Stimulated activated CD8-positive, alpha-beta memory T cell treated with anti-CD3 and anti-CD28 coated beads, Interleukin-12 subunit alpha, Interleukin-12 subunit beta, amount 100 ng/mL, for 1 hour (primary cell): ENCODE data around the gene CNTD1.
"Not testable (repeated sequence)": the region's sequence is repeated elsewhere in the genome, so short reads cannot be mapped to it uniquely, and the experiment has no call there.

Experiments used
- DNase-seq: peaks from one replicate; pipeline ENCODE4 v3.0.0-alpha.2; 2020; ENCODE audit warnings: low read depth

CNTD1 gene

DNA sequence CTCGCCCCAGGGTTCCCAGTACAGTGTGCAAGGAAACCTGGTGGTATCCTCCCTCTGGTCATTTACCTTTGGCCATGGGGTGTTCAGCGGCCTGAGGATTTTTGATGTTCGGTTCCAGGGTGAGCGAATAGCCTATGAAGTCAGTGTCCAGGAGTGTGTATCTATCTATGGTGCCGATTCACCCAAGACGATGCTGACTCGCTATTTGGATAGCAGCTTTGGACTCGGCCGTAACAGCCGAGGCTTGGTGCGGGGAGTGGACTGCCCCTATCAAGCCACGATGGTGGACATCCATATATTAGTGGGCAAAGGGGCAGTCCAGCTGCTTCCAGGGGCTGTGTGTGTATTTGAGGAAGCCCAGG lies 46.9 kb downstream of the CNTD1 start:
- no peak for DNase-seq

DNA sequence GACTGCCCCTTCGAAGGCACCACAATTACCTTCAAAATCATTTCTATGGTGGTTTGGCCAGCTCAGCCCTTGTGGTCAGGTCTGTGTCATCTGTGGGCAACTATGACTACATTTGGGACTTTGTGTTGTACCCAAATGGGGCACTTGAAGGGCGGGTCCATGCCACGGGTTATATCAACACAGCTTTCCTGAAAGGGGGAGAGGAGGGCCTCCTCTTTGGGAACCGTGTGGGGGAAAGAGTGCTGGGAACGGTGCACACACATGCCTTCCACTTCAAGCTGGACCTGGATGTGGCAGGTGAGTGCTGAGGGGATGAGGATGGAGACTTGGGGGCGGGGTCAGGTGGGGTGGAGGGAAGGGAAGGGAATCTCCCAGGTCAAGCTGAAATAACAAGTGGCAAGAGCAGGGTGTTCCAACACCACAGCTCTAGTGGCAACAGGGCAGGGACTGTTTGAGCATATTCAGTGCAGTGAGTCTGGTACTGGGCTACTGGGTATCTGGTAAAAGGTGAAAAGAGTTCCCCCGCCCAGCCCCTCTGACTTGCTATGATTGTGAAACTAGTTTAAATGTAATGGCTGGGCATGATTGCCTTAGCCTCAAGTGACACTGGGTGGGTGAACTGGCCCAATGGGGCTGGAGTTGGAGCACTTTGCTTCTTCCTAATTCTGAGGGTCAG lies 47.4 kb downstream of the CNTD1 start:
- DNase-seq, result no peak

DNA sequence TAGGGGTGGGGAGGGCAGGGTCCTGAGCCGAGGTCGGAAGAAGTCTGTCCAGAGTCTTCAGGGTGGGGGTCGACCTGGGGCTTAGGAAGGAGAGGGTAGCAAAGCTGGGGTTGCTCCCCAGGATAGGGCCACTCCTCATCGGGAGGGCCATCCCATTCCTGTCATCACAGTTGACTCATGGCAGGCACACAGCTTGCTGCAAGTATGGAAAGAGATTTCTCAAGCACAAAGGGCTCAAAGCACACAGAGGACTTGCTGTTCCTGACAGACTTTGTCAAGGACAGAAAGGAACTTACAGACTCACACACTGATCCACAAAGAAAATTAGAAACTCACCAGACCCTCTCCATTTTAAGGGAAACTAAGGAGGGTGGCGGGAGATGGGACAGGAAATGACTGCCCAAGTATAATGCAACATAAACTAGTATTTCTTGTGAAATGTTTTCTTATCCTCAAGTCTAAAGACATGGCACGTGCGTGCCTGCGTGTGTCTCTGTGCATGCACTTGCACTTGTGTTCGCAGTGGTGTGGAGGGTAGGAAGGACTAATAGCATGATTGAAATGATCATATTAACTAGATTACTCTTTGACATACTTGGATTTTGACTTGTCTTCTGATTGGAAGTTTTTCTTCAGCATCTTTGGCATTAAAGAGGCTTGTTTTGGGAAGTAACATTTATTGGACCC lies 48.1 kb downstream of the CNTD1 start:
- DNase-seq, result no peak

DNA sequence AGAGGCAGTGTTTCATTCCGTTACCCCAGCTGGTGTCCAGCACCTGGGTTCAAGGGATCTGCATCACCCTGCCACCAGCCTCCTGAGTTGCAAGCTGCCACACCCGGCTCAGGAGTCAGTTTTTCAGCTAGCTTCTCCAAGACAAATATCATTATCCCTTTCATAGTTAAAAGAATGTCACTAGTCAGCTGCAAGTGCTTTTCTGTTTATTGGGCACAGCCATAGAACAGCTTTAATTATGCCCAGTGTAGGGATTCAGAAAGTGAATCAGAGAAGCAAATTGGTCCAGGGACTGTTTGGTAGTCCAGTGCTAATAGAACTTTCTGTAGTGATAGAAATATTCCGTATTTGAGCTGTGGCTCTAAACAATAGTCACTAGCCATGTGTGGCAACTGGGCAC lies 49.4 kb downstream of the CNTD1 start:
- no peak for DNase-seq

DNA sequence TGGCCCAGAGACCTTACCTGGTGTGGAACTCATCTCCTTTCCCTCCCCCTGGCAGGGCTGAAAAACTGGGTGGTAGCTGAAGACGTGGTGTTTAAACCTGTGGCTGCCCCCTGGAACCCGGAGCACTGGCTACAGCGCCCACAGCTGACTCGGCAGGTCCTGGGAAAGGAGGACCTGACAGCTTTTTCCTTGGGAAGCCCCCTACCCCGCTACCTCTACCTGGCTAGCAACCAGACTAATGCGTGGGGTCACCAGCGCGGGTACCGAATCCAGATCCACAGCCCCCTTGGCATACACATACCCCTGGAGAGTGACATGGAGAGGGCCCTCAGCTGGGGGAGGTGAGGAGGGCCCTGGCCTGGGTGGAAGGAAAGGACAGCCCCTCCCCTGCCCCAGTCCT lies 50.4 kb downstream of the CNTD1 start:
- DNase-seq, result no peak

DNA sequence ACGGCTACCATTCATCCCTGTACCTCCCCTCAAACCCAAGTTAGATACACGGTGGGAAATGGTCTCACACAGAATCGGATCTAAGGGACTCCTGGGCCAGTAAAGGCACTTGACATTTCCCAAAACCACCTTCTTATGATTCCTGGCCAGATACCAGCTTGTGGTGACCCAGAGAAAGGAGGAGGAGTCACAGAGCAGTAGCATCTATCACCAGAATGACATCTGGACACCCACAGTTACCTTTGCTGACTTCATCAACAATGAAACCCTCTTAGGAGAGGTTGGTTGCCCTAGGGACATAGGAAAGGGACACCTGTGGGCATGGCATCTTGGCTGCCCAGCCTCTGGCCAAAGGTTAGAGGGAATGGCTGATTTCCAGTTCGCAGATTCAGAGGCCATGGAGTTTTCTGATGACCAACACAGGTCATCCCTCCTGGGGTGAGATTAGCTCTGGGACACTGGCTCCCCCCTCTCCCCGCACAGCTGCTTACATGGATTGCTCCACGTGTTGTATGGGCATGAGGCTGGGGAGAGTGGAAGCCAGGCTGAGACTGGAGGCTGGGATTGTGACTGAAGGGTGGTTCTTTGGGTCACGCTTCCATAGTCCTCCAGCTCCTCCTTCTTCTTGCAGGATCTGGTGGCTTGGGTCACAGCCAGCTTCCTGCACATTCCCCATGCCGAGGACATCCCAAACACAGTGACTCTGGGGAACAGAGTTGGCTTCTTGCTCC lies 51.0 kb downstream of the CNTD1 start:
- DNase-seq, result no peak

DNA sequence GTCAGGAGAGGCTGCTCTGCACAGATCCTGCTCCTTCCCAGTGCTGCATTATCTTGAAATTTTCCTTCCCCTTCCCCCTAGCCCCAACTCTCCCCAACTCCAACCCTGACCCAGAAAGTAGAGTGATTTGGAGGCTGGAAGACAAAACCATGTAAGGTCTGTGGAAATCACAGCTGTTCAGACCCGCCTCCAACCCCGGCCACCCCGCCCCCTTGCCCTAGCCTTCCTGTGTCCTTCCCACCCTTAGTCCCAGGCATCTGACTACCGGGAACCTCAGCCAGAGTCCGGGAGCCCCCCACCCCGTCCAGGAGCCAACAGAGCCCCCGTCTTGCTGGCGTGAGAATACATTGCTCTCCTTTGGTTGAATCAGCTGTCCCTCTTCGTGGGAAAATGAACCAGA lies 52.3 kb downstream of the CNTD1 start, which contains the start of gene AOC3:
Gene AOC3, plus strand, starts transcription at position 246 of the 400 bp plus-strand sequence. Its CDS starts 145 bp downstream, at position 391.
- no peak for DNase-seq

DNA sequence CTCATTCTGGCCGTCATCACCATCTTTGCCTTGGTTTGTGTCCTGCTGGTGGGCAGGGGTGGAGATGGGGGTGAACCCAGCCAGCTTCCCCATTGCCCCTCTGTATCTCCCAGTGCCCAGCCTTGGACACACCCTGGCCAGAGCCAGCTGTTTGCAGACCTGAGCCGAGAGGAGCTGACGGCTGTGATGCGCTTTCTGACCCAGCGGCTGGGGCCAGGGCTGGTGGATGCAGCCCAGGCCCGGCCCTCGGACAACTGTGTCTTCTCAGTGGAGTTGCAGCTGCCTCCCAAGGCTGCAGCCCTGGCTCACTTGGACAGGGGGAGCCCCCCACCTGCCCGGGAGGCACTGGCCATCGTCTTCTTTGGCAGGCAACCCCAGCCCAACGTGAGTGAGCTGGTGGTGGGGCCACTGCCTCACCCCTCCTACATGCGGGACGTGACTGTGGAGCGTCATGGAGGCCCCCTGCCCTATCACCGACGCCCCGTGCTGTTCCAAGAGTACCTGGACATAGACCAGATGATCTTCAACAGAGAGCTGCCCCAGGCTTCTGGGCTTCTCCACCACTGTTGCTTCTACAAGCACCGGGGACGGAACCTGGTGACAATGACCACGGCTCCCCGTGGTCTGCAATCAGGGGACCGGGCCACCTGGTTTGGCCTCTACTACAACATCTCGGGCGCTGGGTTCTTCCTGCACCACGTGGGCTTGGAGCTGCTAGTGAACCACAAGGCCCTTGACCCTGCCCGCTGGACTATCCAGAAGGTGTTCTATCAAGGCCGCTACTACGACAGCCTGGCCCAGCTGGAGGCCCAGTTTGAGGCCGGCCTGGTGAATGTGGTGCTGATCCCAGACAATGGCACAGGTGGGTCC lies 52.9 kb downstream of the CNTD1 start:
- not testable (repeated sequence) for DNase-seq

DNA sequence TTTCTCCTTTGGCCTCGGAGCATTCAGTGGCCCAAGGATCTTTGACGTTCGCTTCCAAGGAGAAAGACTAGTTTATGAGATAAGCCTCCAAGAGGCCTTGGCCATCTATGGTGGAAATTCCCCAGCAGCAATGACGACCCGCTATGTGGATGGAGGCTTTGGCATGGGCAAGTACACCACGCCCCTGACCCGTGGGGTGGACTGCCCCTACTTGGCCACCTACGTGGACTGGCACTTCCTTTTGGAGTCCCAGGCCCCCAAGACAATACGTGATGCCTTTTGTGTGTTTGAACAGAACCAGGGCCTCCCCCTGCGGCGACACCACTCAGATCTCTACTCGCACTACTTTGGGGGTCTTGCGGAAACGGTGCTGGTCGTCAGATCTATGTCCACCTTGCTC lies 53.7 kb downstream of the CNTD1 start:
- no peak for DNase-seq

DNA sequence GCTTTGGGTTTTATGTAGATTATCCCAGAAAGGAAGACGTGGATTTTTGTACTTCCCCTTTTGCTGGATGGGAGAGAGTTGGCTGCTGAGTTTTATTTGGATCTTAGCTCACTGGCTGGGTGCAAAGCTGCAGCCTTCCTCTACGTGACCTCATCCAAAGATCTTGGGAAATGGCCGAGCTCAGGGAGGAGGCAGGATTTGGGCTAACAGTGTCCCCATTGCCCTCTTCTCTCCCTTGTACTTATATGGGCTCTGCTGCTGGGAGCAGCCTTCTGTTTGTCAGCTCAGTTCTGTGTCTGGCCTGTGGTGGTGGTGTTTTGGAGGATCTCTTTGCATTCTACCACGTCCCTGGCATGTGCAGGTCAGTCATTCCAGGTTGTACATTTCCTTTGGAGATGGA lies 54.3 kb downstream of the CNTD1 start:
- DNase-seq, result no peak

DNA sequence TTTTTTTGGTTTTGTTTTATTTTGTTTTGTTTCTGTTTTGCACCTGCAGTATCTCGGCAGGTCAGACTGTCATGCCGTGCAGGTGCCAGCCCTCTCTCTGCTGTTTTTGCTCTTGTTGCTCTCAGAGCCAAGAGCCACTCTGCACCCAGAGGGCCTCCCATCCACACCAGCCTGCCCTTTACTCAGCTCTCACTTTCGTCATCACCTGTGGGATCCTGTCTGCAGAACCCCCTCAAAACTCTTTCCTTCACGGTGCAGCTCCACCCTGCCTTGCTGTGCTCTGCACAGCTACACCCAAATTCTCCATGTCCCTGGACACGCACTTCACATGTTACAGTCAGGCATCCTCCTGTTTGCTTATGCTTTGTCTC lies 54.9 kb downstream of the CNTD1 start:
- no peak for DNase-seq

DNA sequence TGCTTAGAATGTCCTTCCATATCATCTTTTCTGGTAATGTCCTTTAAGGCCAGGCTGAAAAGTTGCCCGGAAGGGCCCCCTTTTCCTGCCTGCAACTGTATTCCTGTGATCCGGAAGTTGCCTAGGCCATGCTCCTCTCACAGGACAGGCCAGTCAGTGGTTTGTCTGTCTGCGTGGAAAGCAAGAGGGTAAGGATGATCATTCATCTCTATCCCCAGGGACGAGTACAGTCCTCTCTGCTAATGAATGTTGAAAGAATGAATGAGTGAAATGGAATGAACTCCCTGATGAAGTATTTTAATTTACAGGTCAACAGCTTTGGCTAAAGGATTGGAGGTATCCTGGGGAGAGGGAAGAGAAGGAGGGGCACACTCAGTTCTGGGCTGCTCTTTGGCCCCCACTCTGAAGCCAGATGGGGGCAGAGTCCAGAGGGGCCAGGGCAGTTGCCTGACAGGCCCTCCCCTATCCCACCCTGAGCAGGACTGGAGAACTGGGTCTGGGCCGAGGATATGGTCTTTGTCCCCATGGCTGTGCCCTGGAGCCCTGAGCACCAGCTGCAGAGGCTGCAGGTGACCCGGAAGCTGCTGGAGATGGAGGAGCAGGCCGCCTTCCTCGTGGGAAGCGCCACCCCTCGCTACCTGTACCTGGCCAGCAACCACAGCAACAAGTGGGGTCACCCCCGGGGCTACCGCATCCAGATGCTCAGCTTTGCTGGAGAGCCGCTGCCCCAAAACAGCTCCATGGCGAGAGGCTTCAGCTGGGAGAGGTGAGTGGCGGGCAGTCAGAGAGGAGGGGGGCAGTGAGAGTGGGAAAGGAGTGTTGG lies 55.5 kb downstream of the CNTD1 start:
- no peak for DNase-seq

DNA sequence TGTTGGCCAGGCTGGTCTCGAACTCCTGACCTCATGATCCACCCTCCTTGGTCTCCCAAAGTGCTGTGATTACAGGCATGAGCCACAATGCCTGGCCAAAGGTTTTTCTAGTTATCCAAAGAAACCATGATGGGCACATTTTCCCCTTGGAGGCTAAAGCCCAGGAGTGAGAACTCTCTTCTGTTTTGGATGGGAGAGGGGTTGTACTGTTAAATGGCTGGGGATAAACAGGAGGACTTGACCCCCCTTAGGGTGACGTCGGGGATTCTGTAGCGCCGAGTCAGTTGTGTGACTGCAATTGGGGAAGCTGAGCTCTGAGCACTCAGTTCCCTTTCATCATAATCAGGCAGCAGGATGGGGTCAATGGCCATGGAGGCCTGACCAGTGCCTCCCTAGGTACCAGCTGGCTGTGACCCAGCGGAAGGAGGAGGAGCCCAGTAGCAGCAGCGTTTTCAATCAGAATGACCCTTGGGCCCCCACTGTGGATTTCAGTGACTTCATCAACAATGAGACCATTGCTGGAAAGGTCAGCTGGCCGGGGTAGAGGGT lies 56.5 kb downstream of the CNTD1 start:
- DNase-seq, result no peak

DNA sequence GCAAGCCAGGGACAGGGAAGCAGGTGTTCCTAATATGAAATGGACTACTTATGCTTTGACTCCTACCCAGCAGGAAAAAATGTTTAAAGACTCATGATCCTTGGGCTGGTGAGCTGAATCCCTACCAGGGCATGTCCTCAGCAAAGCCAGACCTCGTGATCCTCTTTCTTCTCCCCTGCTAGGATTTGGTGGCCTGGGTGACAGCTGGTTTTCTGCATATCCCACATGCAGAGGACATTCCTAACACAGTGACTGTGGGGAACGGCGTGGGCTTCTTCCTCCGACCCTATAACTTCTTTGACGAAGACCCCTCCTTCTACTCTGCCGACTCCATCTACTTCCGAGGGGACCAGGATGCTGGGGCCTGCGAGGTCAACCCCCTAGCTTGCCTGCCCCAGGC lies 57.4 kb downstream of the CNTD1 start:
- not testable (repeated sequence) for DNase-seq

DNA sequence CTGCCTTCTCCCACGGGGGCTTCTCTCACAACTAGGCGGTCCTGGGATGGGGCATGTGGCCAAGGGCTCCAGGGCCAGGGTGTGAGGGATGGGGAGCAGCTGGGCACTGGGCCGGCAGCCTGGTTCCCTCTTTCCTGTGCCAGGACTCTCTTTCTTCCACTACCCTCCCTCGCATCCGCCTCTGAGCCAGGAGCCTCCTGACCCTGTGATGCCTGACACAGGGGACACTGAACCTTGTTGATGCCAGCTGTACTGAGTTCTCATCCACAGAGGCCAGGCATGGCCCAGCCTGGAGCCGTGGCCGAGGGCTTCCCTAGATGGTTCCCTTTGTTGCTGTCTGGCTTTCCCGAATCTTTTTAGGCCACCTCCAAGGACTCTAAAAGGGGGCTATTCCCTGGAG lies 57.9 kb downstream of the CNTD1 start:
- DNase-seq, result not testable (repeated sequence)

DNA sequence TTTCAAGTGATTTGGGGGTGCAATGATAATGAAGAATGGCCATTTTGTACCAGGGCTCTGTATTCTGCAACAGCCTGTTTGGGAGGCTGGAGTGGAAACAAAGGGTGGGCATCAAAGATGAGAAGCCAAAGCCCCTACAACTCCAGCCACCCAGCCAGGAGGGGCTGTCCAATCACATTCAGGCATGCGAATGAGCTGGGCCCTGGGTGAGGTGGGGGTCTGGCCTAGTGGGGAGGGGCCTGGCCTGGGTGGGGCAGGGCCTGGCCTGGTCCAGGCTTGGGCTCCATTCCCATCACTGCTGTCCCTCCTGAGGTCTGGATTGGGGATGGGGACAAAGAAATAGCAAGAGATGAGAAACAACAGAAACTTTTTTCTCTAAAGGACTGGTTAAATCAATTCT lies 58.7 kb downstream of the CNTD1 start:
- DNase-seq, result no peak
